ENCODE results near the gene ANO8.
"Not testable (repeated sequence)": the region's sequence is repeated elsewhere in the genome, so short reads cannot be mapped to it uniquely, and the experiment has no call there.

ANO8 gene, protein sequence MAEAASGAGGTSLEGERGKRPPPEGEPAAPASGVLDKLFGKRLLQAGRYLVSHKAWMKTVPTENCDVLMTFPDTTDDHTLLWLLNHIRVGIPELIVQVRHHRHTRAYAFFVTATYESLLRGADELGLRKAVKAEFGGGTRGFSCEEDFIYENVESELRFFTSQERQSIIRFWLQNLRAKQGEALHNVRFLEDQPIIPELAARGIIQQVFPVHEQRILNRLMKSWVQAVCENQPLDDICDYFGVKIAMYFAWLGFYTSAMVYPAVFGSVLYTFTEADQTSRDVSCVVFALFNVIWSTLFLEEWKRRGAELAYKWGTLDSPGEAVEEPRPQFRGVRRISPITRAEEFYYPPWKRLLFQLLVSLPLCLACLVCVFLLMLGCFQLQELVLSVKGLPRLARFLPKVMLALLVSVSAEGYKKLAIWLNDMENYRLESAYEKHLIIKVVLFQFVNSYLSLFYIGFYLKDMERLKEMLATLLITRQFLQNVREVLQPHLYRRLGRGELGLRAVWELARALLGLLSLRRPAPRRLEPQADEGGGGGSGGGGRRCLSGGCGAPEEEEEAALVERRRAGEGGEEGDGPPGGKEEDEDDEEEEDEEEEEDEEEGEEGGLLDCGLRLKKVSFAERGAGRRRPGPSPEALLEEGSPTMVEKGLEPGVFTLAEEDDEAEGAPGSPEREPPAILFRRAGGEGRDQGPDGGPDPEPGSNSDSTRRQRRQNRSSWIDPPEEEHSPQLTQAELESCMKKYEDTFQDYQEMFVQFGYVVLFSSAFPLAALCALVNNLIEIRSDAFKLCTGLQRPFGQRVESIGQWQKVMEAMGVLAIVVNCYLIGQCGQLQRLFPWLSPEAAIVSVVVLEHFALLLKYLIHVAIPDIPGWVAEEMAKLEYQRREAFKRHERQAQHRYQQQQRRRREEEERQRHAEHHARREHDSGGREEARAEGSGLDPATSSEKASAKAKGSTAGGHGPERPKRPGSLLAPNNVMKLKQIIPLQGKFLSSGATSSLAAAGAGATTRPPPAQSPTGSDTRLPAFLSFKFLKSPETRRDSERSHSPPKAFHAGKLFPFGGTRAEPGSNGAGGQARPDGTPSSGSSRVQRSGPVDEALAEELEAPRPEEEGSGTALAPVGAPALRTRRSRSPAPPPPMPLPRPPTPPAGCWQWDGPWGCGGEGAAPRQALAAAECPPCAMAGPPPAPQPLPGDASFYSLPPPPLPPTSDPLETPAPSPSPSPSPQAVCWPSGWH

DNA sequence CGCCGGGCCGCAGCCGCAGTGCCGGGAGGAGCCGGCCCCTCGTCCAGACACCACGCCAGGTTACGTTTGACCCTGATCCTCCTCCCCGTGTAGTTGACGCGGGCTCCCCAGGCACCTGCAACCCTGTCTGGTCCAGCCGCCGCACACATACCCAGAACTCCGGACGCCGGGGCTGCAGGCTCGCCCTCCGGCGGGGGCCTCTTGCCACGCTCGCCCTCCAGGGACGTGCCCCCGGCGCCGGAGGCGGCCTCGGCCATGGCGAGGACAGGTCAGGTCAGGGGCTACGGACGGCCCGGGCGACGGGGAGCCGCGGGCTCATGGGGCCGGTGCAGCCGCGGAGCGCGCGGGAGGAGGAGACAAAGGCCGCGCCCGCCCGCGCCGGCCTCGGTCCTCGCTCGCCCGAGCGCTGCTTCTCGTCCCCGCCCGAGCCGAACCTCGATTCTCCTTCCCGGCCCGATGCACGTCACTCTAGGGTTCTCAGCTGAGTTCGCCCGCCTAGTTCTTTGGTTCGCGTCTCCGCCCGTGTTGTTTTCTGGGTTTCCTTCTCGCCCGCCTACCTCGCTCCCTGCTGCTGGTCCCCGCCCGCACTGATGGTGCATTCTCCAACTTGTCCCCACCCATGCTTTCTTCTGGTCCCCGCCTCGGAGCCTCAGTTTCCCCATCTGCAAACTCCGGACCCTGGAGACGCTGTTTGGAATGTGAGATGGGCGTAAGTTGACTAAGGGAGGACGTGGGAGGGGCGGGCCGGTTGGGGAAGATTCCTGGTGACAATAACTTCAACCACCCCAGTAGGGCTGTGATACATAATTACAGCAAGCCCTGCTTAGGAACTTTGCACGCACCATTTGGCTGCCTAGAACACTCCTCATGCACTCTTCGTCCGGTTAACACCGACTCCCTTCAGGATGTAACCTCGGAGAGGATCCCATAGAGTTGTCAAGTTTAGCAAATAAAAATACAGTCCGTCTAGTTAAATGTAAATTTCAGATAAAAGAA, at the start of gene ANO8:
Gene ANO8, minus strand, starts transcription at position 442 of the 996 bp plus-strand sequence. Its CDS starts 185 bp downstream, at position 257.
- DNase-seq (ENCODE audit: low spot score) = peak; percentile 95

GRCh38 chr19:17380426-17381138, 45.9 kb upstream of the ANO8 start:
- no peak for DNase-seq (ENCODE audit: low spot score)

GRCh38 chr19:17379221-17379631, 44.6 kb upstream of the ANO8 start:
- DNase-seq (ENCODE audit: low spot score) = no peak

- no peak for DNase-seq (ENCODE audit: low spot score)
Measured at GRCh38 chr19:17378271-17378670, 43.6 kb upstream of the ANO8 start.

DNA sequence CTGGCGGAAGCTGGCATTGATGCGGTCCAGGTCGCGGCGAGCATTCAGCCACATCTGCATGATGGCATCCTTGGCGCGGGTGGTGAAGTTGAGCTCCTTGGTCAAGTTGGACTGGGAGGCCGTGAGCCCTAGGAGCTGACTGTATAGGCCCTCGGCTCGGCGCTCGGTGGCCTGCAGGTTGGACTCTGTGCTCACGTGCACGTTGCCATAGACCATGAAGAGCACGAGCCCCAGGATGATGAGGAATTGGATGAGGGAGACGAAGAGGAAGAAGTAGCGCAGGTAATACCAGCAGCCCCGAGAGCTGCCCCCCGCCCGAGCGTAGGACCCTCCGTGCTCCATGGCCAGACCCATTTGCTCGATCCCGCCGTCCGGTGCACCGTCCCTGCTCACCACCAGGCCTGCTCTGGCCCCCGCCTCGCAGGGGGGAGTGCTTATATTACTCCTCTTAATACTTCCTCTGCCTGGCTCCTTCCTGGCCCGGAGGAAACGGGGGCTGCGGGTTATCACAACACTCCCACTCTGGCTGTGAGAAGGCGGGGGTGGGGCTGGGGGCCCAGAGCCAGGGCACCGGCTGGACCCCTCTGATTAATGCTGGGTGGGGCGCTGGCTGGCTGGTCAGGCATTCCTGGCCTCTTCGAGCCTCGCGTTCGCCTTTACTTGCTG, 42.4 kb upstream of the ANO8 start, which contains the start of gene PLVAP:
Gene PLVAP, minus strand, starts transcription at position 408 of the 666 bp plus-strand sequence. Its CDS starts 54 bp downstream, at position 354.
- DNase-seq (ENCODE audit: low spot score) = no peak

- DNase-seq (ENCODE audit: low spot score) = no peak
Measured at GRCh38 chr19:17370026-17370587, 35.5 kb upstream of the ANO8 start.

- no peak for DNase-seq (ENCODE audit: low spot score)
Measured at GRCh38 chr19:17365361-17365760, 30.7 kb upstream of the ANO8 start.

- not testable (repeated sequence) for DNase-seq (ENCODE audit: low spot score)
Measured at GRCh38 chr19:17363852-17364605, 29.4 kb upstream of the ANO8 start.

DNA sequence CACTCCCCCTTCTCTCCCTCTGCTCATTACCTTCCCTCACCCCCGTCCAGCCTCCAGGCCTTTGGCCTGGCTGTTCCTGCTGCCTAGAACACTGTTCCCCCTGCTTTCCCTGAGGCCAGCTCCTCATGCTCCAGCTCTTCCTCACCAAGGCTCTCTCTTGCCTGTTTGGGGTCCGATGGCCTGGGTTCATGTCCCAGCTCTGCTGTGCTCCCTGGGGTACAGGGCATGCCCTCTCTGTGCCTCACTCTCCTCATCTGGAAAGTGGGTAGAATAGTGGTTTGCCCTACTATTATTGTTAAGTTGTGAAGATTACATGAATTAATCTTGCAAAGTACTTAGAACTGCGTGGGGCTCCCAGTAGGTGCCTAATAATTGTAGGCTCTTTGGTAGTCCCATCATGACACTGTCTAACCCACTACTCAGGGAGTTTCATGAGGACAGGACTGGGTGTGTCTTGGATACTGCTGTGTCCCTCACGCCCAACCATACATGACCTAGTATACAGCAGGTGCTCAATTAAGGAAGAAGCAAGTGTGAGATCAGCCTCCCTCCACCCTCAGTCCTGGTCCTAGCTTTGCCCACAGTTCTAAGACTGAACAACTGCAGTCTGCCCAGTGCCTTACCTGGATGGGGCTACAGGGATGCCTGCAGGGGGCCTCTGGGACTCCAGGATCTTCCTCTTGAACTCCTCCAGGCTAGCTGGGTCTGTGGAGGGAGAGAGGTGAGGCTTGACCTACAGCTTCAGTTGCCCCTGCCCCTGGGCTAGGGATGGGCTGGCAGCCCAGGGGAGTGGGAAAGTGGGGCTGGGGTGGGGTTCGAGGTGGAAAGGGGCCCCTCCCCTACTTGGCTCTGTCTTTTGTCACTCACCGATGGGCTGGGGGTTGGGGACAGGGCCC, 25.5 kb upstream of the ANO8 start:
- no peak for DNase-seq (ENCODE audit: low spot score)

DNA sequence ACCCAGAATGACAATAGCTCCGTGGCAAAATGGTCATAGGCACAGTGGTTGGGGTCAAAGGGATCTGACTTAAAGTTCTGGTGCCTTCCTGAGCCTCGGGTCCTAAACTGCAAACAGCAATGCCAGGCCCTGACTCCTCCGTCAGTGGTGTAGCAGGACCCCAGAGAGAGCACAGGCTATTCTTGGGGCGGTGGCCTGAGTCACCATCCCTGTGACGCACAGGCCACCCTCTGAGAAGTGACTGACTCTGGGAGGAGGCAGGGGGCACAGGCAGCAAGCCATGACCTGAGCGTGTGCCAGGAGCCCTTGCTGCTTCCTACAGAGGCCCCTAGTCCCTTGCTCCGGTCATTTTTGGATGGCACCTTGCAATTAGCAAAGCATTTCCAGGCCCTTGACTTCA, 23.7 kb upstream of the ANO8 start:
- DNase-seq (ENCODE audit: low spot score) = no peak

DNA sequence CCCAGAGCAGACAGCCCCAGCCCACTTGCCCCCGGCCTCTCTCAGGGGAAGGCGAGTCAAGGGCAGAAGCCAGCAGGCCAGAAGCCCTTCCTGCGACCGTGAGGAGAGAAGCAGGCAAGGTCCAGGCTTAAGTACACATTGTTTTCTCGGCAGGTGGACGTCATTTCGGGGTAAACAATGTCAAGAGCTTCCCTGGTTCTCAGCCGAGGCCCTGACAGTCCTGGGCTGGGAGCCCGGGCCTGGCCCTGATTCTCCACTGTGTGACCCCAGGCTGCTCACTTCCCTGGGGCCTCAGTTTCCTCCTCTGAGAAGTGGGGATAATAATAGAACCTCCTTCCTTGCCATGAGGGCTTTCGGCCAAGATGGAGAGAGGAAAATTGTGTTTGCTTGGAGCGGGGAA, 23.1 kb upstream of the ANO8 start:
- DNase-seq (ENCODE audit: low spot score) = no peak

DNA sequence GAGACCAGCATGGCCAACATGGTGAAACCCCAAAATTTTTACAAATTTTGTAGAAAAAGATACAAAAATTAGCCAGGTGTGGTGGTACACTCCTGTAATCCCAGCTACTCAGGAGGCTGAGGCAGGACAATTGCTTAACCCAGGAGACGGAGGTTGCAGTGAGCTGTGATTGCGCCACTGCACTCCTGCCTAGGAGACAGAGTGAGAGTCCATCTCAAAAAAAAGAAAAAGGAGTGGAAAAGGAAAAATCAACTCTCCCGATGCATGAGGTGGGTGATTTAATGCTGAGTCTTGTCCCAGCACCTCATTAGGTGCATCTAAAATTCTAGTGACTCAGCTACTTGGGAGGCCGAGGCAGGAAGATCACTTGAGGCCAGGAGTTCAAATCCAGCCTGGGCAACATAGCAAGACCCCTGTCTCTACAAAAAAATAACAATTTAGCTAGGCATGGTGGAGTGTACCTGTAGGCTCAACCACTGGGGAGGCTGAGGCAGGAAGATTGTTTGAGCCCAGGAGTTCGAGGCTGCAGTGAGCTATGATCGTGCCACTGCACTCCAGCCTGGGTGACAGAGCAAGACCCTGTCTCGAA, 22.5 kb upstream of the ANO8 start:
- no peak for DNase-seq (ENCODE audit: low spot score)

DNA sequence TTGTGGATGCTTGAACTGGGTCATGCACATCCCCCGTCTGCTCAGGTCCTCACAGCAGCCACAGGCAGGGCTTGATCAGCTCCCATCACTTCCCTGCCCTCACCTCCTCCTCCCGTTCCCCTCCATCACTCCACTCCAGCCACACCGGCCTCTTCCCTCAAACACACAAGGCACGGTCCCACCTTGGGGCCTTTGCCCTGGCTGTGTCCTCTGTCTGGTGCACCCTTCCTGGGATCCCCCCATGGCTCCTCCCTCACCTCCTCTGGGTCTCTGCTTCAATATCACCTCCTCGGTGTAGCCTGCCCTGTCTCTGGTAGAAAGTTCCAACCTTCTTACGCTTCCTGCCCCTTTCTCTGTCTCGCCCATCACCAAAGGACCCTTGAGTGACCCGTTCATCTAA, 18.7 kb upstream of the ANO8 start:
- DNase-seq (ENCODE audit: low spot score) = no peak

- no peak for DNase-seq (ENCODE audit: low spot score)
Measured at GRCh38 chr19:17352608-17353280, 18.1 kb upstream of the ANO8 start.

- no peak for DNase-seq (ENCODE audit: low spot score)
Measured at GRCh38 chr19:17351815-17352435, 17.3 kb upstream of the ANO8 start.

DNA sequence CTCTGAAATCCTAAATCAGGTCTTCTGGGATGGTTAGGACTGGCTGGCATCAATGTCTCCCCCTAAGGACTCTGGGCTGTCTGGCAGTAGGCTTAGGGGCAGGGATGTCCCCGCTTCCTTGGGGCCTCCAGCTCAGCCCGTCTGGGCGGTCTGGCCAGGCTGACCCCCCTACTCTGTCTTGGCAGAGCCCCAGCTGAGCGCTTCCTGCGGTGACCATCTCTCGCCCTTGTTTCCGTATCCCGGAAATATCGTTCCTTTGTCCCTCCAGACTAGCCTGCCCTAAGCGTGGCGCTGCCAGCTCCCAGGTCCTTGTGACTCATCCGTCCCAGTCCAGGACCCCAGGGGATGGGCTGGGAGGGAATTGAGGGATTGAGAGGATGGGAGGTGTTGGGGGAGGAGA, 14.0 kb upstream of the ANO8 start:
- DNase-seq (ENCODE audit: low spot score) = no peak
